GM12878 (cell line): ENCODE data around the gene KLHL15. TPM values are rescaled to one million over a fixed set of nuclear protein-coding genes. Genes with fewer than 3 reads are reported as not detected.
A peak's percentile ranks its signal among the peaks of the same experiment; 100 is the strongest.

Source experiments
- ATAC-seq: fragments of 200-7000 bp; cut with Tn5 transposase; 3 replicates; pipeline ENCODE4 v1.9.1; 2020; ENCODE audit warnings: mild to moderate bottlenecking, moderate library complexity
- BruUV-seq: library from RNA; stranded (reverse); fragments of 400-500 nt; replicated peaks from 2 replicates; lab custom pipeline; 2021; lab: Mats Ljungman, UMichigan
- CTCF ChIA-PET: fragments of 300-600 bp; sonication (Branson Sonifier 250); formaldehyde crosslinking; extraction: SDS; loops from one replicate; lab custom pipeline; 2021; ENCODE audit warnings: inconsistent platforms; lab: Yijun Ruan, JAX
- POLR2A ChIA-PET: fragments of 350-600 bp; formaldehyde crosslinking; extraction: SDS; loops from one replicate; lab custom pipeline; 2021; ENCODE audit warnings: inconsistent platforms; lab: Charles Lee
- RAD21 ChIA-PET: fragments of 300-600 bp; sonication (Branson Sonifier 250); formaldehyde crosslinking; loops from one replicate; lab custom pipeline; 2023; ENCODE audit warnings: antibody characterized with exemption; ENCODE audit not compliant: unreplicated experiment; lab: Charles Lee
- SMC1A ChIA-PET: fragments of 300-600 bp; sonication (Branson Sonifier 250); formaldehyde crosslinking; loops from one replicate; lab custom pipeline; 2023; ENCODE audit not compliant: unreplicated experiment, uncharacterized antibody; lab: Charles Lee
- DNase-seq: peaks from one replicate; pipeline ENCODE4 v3.0.0-alpha.2; 2011; ENCODE audit warnings: low read depth, low spot score
- FAIRE-seq: peaks from 3 replicates; lab custom pipeline; 2011; peaks lifted over from hg19 to GRCh38; lab: Jason Lieb, UNC
- H2AFZ ChIP-seq: 2 replicates; pipeline ENCODE4 v1.6.0; 2011; ENCODE audit warnings: low read depth, low read length, control low read depth; ENCODE audit not compliant: control insufficient read depth
- H3K27ac ChIP-seq: 2 replicates; pipeline ENCODE4 v1.5.1; 2011; ENCODE audit warnings: control low read depth; ENCODE audit not compliant: control insufficient read depth, insufficient read depth
- H3K27me3 ChIP-seq, 2 experiments: replicated peaks in 1 of 2; 2 replicates each; pipeline versions ENCODE4 v1.6.0 to v1.6.1; 2011; ENCODE audit warnings: low read length in 1 of 2; ENCODE audit not compliant: control insufficient read depth in 2 of 2, insufficient read depth in 2 of 2
- H3K36me3 ChIP-seq, 2 experiments: 2 replicates each; pipeline ENCODE4 v1.5.1; 2011; ENCODE audit warnings: low read length in 1 of 2; ENCODE audit not compliant: control insufficient read depth in 2 of 2, insufficient read depth in 2 of 2
- H3K4me1 ChIP-seq: 2 replicates; pipeline ENCODE4 v1.6.1; 2011; ENCODE audit warnings: mild to moderate bottlenecking, low read length, moderate library complexity, mixed read lengths; ENCODE audit not compliant: control insufficient read depth, insufficient read depth
- H3K4me2 ChIP-seq: 2 replicates; pipeline ENCODE4 v1.6.0; 2011; ENCODE audit warnings: control low read depth; ENCODE audit not compliant: control insufficient read depth, insufficient read depth
- H3K4me3 ChIP-seq: fragments of 200-600 bp; sonication (generic); 2 replicates; pipeline ENCODE4 v1.5.1; 2016
- H3K79me2 ChIP-seq: 2 replicates; pipeline ENCODE4 v1.6.0; 2011; ENCODE audit warnings: low read length; ENCODE audit not compliant: control insufficient read depth, insufficient read depth
- H3K9ac ChIP-seq: 2 replicates; pipeline ENCODE4 v1.8.0; 2011; ENCODE audit warnings: low read length, control low read depth, mixed read lengths; ENCODE audit not compliant: control insufficient read depth, insufficient read depth
- H3K9me3 ChIP-seq: replicated peaks from 3 replicates; pipeline ENCODE4 v1.5.1; 2011; ENCODE audit warnings: mild to moderate bottlenecking, low read length; ENCODE audit not compliant: control insufficient read depth, insufficient read depth
- H4K20me1 ChIP-seq: 2 replicates; pipeline ENCODE4 v1.6.0; 2011; ENCODE audit not compliant: control insufficient read depth, insufficient read depth
- JUNB ChIP-seq: IDR thresholded peaks from 2 replicates; pipeline ENCODE4 v1.6.1; 2016; ENCODE audit warnings: antibody characterized with exemption, mild to moderate bottlenecking
- ZNF274 ChIP-seq: IDR thresholded peaks from one replicate; pipeline ENCODE4 v1.8.0; 2011; ENCODE audit not compliant: insufficient read length, insufficient read depth
- WGBS: methylation state at CpG from one replicate; pipeline ENCODE4 v1.1.6; 2016; ENCODE audit warnings: low lambda C conversion rate; ENCODE audit not compliant: insufficient replicate concordance, insufficient coverage; ENCODE audit errors: missing lambda C conversion rate; 5-methylcytosine and 5-hydroxymethylcytosine counted together
- in situ Hi-C: fragments of 300-500 bp; cut with MboI; formaldehyde crosslinking; loops from 9 replicates; pipeline ENCODE4 v1.14.3; 2018; ENCODE audit warnings: mixed read lengths
- intact Hi-C: fragments of 100-400 bp; cut with micrococcal nuclease; formaldehyde crosslinking; loops from one replicate; pipeline ENCODE4 v1.14.2; 2022; ENCODE audit not compliant: unreplicated experiment
- polyA plus RNA-seq, 11 experiments: library from polyadenylated mRNA; depleted of rRNA in 4 of 11; unstranded in 6 of 11; stranded (reverse) in 5 of 11; fragments of >200 nt; fragmentation: Nextera tagmentation in 4 of 11; fragmentation: Illumina TruSeq in 1 of 11; extraction: Ambion mirVana in 4 of 11; extraction: Trizol in 1 of 11; gene quantifications; 1 replicate in 1 of 11; 2 replicates in 10 of 11; pipeline versions ENCODE4 v1.2.1 to v1.2.3, GENCODE V29; 2011 to 2016; ENCODE audit warnings: inconsistent platforms in 2 of 11, missing spikeins in 2 of 11, low read depth in 1 of 11
- total RNA-seq, 4 experiments: library from RNA; depleted of rRNA in 3 of 4; stranded (reverse); fragments of >200 nt in 3 of 4; fragmentation: Illumina TruSeq in 1 of 4; extraction: Trizol in 1 of 4; gene quantifications; 2 replicates each; pipeline versions ENCODE4 v1.2.1 to v1.2.3, GENCODE V29; 2013 to 2021
- TF ChIP-seq, protein P1 (sequence below), 3 experiments: IDR thresholded peaks in 2 of 3; conservative IDR thresholded peaks in 1 of 3; 2 replicates each; pipeline ENCODE4 v1.5.1; 2011; ENCODE audit warnings: low read depth in 3 of 3, low read length in 3 of 3, mild to moderate bottlenecking in 3 of 3, control low read depth in 2 of 3, moderate library complexity in 2 of 3, inconsistent platforms in 1 of 3, mixed read lengths in 1 of 3; ENCODE audit not compliant: control insufficient read depth in 2 of 3, insufficient read depth in 1 of 3; ENCODE audit errors: extremely low read depth in 1 of 3

The KLHL15 gene
- total and polyA plus RNA-seq, 10 of the 15 experiments (the other 5 are each of a cell fraction or from before 2014, with no cell fraction given), result 1.4 to 7.0 (median 3.7) TPM

DNA sequence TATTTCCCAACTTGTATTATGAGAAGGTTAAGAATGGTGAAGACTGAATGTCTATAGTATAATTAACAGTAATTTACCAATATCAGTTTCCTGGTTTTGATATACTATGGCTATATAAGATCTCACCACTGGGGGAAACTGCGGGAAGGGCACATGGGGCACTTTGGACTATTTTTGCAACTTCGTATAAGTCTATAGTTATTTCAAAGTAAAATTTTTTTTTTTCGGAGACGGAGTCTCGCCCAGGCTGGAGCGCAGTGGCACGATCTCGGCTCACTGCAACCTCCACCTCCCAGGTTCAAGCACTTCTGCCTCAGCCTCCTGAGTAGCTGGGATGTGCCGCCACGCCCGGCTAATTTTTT lies 73.1 kb downstream of the KLHL15 start:
- no peaks in the 10 kb centered on the region for H3K9me3 ChIP-seq
- H3K27me3 ChIP-seq, result no peaks in the 10 kb centered on the region
- FAIRE-seq, result no peak
- in situ Hi-C loops, result no loop called here
- no peaks in the 10 kb centered on the region for H3K36me3 ChIP-seq
- WGBS, result 60% methylated on average over 11 of the region's 11 CpGs
- H2AFZ ChIP-seq, result peak overlapping the region; percentile 59; the same call in 1 of the 2 replicates
- no TSS peak for BruUV-seq
- H3K4me2 ChIP-seq, result no peak overlapping the region
- H3K4me3 ChIP-seq, result no peak overlapping the region
- intact Hi-C loops, result no loop called here
- peak; percentile 69 for ATAC-seq
- RAD21 ChIA-PET, result interaction anchor here (1.5 kb wide), 1 partner anchor 70 kb away, joined by 3 read pairs; no protein-coding TSS in a partner anchor
- no peak for DNase-seq
- H3K79me2 ChIP-seq, result no peaks in the 10 kb centered on the region
- SMC1A ChIA-PET, result interaction anchor here (1.3 kb wide), 1 partner anchor 59 kb away, joined by 3 read pairs; no protein-coding TSS in a partner anchor
- H3K27ac ChIP-seq, result no peak overlapping the region; the same call in 1 of the 2 replicates
- no peaks in the 10 kb centered on the region for H3K4me1 ChIP-seq
- TF ChIP-seq ZNF274 (no peak), JUNB (no peak)
- TF ChIP-seq, protein P1, sequence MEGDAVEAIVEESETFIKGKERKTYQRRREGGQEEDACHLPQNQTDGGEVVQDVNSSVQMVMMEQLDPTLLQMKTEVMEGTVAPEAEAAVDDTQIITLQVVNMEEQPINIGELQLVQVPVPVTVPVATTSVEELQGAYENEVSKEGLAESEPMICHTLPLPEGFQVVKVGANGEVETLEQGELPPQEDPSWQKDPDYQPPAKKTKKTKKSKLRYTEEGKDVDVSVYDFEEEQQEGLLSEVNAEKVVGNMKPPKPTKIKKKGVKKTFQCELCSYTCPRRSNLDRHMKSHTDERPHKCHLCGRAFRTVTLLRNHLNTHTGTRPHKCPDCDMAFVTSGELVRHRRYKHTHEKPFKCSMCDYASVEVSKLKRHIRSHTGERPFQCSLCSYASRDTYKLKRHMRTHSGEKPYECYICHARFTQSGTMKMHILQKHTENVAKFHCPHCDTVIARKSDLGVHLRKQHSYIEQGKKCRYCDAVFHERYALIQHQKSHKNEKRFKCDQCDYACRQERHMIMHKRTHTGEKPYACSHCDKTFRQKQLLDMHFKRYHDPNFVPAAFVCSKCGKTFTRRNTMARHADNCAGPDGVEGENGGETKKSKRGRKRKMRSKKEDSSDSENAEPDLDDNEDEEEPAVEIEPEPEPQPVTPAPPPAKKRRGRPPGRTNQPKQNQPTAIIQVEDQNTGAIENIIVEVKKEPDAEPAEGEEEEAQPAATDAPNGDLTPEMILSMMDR (IDR thresholded peaks at IDR 0.05 in 2 of 3, conservative IDR thresholded peaks at IDR 0.05 in 1 of 3; ENCODE audit: control insufficient read depth in 2 of 3, extremely low read depth in 1 of 3, insufficient read depth in 1 of 3, low read depth in 3 of 3, low read length in 3 of 3), result 0 out of 6 replicates have a peak, but pooled peaks of 1 of the 3 experiments have one; percentile 7
- POLR2A ChIA-PET, result no interaction called here
- no peak overlapping the region for H3K9ac ChIP-seq
- CTCF ChIA-PET, result no interaction called here
- H4K20me1 ChIP-seq, result no peaks in the 10 kb centered on the region
